Astrocyte of the cerebellum (primary cell): ENCODE measurements around the gene TCF7L2.
A peak's percentile ranks its signal among the peaks of the same experiment; 100 is the strongest.

Experiments
- DNase-seq: peaks from one replicate; pipeline ENCODE4 v3.0.0-alpha.2; 2011; ENCODE audit warnings: low read depth
- H3K4me3 ChIP-seq: 2 replicates; pipeline ENCODE4 v1.5.1; 2011; ENCODE audit warnings: mild to moderate bottlenecking, low read depth, low read length, moderate library complexity
- in situ Hi-C: cut with HindIII; loops from 2 replicates; pipeline ENCODE4 v1.10.0; 2017; ENCODE audit warnings: low sequenced_read_pairs
- TF ChIP-seq, protein P1 (sequence below): IDR thresholded peaks from 2 replicates; pipeline ENCODE4 v1.5.1; 2012; ENCODE audit warnings: low read length, low read depth, moderate library complexity, mild to moderate bottlenecking; ENCODE audit errors: missing control alignments

TCF7L2 gene

DNA sequence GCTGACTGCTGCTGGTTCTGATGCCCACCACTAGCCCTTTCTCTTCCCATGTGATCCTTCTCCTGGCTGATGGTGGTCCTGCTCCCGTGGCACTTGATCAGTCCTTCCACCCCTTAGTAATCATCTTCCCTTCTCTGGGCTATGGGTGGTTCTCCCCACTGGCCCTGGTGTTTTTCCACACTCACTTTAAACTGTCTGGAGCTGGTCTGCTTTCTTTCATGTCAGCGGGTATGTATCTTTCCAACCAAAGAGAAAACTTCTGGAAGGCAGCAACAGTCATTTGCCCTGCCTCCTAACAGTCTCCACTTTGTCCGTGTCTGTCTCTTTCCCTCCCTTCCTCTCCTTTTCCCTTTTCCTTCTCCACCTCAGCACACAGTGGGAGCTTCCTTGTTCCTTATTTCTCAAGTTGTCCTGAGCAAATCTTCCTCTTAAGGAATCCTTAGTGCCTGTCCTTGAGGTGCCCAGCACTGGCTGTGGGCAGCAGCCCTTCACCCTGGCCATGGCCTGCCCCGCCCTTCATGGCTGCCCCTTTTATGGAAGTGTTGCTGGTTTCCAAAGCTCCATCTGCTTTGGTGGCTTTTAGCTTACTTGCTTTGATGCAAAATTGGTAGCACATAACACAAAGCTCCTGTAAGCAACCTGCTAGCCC is 189.0 kb downstream of the TCF7L2 start:
- TF ChIP-seq, protein P1, sequence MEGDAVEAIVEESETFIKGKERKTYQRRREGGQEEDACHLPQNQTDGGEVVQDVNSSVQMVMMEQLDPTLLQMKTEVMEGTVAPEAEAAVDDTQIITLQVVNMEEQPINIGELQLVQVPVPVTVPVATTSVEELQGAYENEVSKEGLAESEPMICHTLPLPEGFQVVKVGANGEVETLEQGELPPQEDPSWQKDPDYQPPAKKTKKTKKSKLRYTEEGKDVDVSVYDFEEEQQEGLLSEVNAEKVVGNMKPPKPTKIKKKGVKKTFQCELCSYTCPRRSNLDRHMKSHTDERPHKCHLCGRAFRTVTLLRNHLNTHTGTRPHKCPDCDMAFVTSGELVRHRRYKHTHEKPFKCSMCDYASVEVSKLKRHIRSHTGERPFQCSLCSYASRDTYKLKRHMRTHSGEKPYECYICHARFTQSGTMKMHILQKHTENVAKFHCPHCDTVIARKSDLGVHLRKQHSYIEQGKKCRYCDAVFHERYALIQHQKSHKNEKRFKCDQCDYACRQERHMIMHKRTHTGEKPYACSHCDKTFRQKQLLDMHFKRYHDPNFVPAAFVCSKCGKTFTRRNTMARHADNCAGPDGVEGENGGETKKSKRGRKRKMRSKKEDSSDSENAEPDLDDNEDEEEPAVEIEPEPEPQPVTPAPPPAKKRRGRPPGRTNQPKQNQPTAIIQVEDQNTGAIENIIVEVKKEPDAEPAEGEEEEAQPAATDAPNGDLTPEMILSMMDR: no peak
- DNase-seq: no peak
- no peak overlapping the region for H3K4me3 ChIP-seq
- in situ Hi-C loops: loop anchor here (25.0 kb wide), 1 partner anchor 577 kb away; no protein-coding TSS in a partner anchor

DNA sequence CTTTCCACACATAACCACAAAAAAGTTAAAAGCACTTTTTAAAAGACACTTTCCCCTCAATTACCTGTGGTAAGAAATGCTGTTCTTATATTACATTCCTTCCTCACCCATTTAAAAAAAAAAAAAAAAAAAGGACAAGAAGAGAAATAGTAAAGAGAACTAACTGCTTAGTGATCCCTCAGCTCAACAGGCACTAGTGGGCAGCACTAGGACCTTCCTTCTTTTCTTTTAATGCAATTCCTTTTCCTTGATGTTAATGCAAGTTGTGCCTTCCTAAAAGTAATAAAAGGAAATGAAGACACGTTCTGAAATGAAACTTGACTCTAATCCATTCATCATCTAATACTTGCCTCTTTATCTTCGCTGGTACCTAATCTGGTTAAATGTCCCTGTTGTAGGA is 189.7 kb downstream of the TCF7L2 start:
- no peak overlapping the region for H3K4me3 ChIP-seq
- in situ Hi-C loops: loop anchor here (25.0 kb wide), 1 partner anchor 577 kb away; no protein-coding TSS in a partner anchor
- TF ChIP-seq, protein P1: peak; percentile 60
- DNase-seq: no peak

DNA sequence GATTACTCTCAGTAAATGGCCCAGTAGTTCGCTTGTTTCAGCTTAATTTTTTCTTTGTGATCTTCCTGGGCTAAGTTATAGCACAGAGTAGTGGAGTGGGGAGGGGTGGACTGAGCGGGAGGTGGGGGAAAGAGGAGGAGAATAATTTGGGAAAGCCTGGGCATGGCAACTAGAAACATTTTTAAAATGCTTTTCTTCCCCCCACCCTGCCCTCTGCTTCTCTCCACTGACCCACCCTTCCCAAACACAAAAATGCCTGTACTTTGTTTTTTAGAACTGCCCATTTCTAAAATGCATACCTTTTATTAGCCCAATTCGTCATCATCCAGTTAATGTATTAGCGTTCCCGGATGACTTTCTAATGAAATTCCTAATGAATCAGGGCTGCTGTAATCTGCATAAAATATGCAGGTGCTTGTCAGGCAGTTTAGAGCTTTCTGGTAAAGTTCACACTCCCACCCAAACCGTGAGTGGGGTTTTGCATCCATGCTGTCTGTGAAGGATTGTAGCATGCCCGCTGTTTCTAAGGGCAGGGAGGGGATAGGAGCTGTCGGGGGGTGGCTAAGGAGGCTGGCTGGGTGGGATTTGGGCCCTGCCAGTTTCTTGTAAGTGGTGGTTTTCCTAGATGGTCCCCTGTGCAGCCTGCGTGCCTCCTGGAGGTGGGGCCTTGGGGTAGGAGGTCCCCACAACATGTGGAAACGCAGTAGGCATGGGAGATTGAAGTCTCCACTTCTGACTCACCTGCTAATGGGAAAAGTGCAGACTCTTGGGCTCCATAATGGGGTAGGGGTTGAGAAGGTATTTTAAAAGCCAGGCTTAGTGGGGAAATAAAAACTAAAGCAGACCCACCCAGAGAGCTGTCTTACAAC is 190.3 kb downstream of the TCF7L2 start:
- H3K4me3 ChIP-seq: no peak overlapping the region
- TF ChIP-seq, protein P1: no peak
- no peak for DNase-seq
- in situ Hi-C loops: loop anchor here (25.0 kb wide), 1 partner anchor 578 kb away; no protein-coding TSS in a partner anchor

DNA sequence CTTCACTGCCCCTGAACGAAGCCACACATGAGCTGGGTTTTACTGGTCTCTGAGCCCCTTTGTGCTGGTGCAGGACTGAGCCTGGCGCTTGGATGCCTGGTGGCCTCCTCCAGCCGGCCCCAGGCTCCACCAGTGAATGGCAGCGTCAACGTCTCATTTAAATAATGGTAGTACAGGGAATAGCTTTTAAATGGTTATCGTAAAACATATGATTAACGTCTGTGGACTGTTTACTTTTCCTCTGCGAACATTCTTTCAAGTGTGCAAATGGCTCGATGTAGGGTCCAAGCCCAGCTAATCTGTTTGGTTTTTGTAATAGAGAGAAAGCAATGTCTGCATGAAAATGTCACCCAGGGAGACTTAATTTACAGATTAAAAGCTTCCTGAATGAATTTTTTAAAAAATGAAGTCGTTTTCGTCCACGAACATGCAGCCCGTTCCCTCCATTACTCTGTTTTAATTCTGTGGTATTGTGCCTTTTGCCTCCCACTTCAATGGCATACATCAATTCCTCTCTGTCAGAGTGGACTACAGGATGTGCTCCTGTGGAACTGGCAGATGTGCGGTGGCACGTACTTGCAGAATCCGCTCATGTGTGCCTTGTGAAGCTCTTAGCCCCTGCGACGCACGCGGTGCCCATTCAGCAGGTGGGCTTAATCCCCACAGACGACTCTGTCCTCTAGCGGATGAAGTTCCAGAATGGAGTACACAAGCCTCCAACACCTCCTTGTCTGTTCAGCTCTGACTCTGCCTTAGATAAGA is 192.7 kb downstream of the TCF7L2 start:
- in situ Hi-C loops: loop anchor here (25.0 kb wide), 1 partner anchor 580 kb away; no protein-coding TSS in a partner anchor
- DNase-seq: no peak
- TF ChIP-seq, protein P1: no peak
- H3K4me3 ChIP-seq: no peak overlapping the region

DNA sequence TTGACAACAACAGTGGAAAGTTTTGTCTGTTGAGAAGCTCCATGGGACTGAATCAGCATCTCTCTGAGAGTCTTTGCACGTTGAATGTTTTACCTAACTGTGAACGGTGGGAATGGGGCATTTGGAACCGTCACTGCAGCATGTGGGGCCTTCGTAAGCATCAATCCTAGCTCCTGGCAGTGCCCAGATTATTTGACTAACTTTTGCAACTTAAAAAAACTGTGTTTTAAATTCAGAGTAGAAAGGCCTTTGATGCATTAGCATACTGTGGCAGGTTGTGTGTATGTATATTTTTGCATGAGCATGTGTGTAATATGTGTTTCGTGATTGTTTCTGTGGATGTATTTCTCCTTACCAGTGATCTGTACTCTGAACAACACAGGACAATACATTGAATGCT is 194.5 kb downstream of the TCF7L2 start:
- H3K4me3 ChIP-seq: no peak overlapping the region
- DNase-seq: no peak
- in situ Hi-C loops: loop anchor here (25.0 kb wide), 1 partner anchor 582 kb away; no protein-coding TSS in a partner anchor
- TF ChIP-seq, protein P1: no peak
